ENCODE results near the gene IL31RA. TPM values are rescaled to one million over a fixed set of nuclear protein-coding genes. Genes with fewer than 3 reads are reported as not detected.

Gene IL31RA
- total RNA-seq, 1 experiment from 2014 or later = 0.24 TPM

- BruUV-seq (replicated peaks) = no TSS peak
- CTCF ChIA-PET = no interaction called here
Observed at GRCh38 chr5:55897206-55897894, 46.2 kb downstream of the IL31RA start.

GRCh38 chr5:55897905-55898304 is 46.7 kb downstream of the IL31RA start:
- Histone ChIP-seq H3K27ac (ENCODE audit: low read depth, low read length, poor library complexity, severe bottlenecking) (no peak overlapping the region), H3K36me3 (ENCODE audit: insufficient read depth, low read length, poor library complexity, severe bottlenecking) (no peaks in the 10 kb centered on the region), H3K4me1 (ENCODE audit: insufficient read depth, low read length, poor library complexity, severe bottlenecking) (no peaks in the 10 kb centered on the region), H3K9me3 (ENCODE audit: low read depth, low read length, poor library complexity, severe bottlenecking) (no peaks in the 10 kb centered on the region), H3K4me3 (ENCODE audit: low read depth, low read length, poor library complexity, severe bottlenecking) (no peak overlapping the region), H3K27me3 (replicated peaks; ENCODE audit: insufficient read depth, low read depth, low read length, poor library complexity) (no peaks in the 10 kb centered on the region)
- intact Hi-C loops (cut with micrococcal nuclease; ENCODE audit: unreplicated experiment) = no loop called here
- ChIA-PET CTCF (no interaction called here), POLR2A (ENCODE audit: low non-redundant PET) (interaction anchor here (0.6 kb wide), 1 partner anchor 79 kb away, joined by 5 read pairs; no protein-coding TSS in a partner anchor)
- DNase-seq (ENCODE audit: low spot score) = peak; percentile 72
- TF ChIP-seq CTCF (conservative IDR thresholded peaks at IDR 0.05; ENCODE audit: low read depth, low read length) (no peak), EZH2 (IDR thresholded peaks at IDR 0.05; ENCODE audit: borderline replicate concordance, low read depth, low read length, poor library complexity, severe bottlenecking) (no peak)
- no TSS peak for BruUV-seq (replicated peaks)

More at GRCh38 chr5:55897206-55897894, 46.2 kb downstream of the IL31RA start:
- intact Hi-C loops (cut with micrococcal nuclease; ENCODE audit: unreplicated experiment) = no loop called here
- POLR2A ChIA-PET (ENCODE audit: low non-redundant PET) = interaction anchor here (0.6 kb wide), 1 partner anchor 79 kb away, joined by 5 read pairs; no protein-coding TSS in a partner anchor
- no peak for DNase-seq (ENCODE audit: low spot score)
- Histone ChIP-seq H3K27me3 (replicated peaks; ENCODE audit: insufficient read depth, low read depth, low read length, poor library complexity) (no peaks in the 10 kb centered on the region), H3K36me3 (ENCODE audit: insufficient read depth, low read length, poor library complexity, severe bottlenecking) (no peaks in the 10 kb centered on the region), H3K27ac (ENCODE audit: low read depth, low read length, poor library complexity, severe bottlenecking) (no peak overlapping the region), H3K4me3 (ENCODE audit: low read depth, low read length, poor library complexity, severe bottlenecking) (no peak overlapping the region), H3K4me1 (ENCODE audit: insufficient read depth, low read length, poor library complexity, severe bottlenecking) (no peaks in the 10 kb centered on the region), H3K9me3 (ENCODE audit: low read depth, low read length, poor library complexity, severe bottlenecking) (no peaks in the 10 kb centered on the region)
- TF ChIP-seq EZH2 (IDR thresholded peaks at IDR 0.05; ENCODE audit: borderline replicate concordance, low read depth, low read length, poor library complexity, severe bottlenecking) (no peak), CTCF (conservative IDR thresholded peaks at IDR 0.05; ENCODE audit: low read depth, low read length) (no peak)

GRCh38 chr5:55899344-55899743 is 48.2 kb downstream of the IL31RA start:
- H3K36me3 ChIP-seq (ENCODE audit: insufficient read depth, low read length, poor library complexity, severe bottlenecking) = no peaks in the 10 kb centered on the region
- H3K27me3 ChIP-seq (replicated peaks; ENCODE audit: insufficient read depth, low read depth, low read length, poor library complexity) = no peaks in the 10 kb centered on the region
- POLR2A ChIA-PET (ENCODE audit: low non-redundant PET) = no interaction called here
- no peak overlapping the region for H3K27ac ChIP-seq (ENCODE audit: low read depth, low read length, poor library complexity, severe bottlenecking)
- no TSS peak for BruUV-seq (replicated peaks)
- H3K4me3 ChIP-seq (ENCODE audit: low read depth, low read length, poor library complexity, severe bottlenecking) = no peak overlapping the region
- TF ChIP-seq EZH2 (IDR thresholded peaks at IDR 0.05; ENCODE audit: borderline replicate concordance, low read depth, low read length, poor library complexity, severe bottlenecking) (no peak), CTCF (conservative IDR thresholded peaks at IDR 0.05; ENCODE audit: low read depth, low read length) (no peak)
- H3K9me3 ChIP-seq (ENCODE audit: low read depth, low read length, poor library complexity, severe bottlenecking) = no peaks in the 10 kb centered on the region
- intact Hi-C loops (cut with micrococcal nuclease; ENCODE audit: unreplicated experiment) = no loop called here
- CTCF ChIA-PET = no interaction called here
- no peak for DNase-seq (ENCODE audit: low spot score)
- H3K4me1 ChIP-seq (ENCODE audit: insufficient read depth, low read length, poor library complexity, severe bottlenecking) = no peaks in the 10 kb centered on the region
